HG03460 (cell line): ENCODE results near the gene SLC9A3.

Experiments
- ATAC-seq: cut with Tn5 transposase; IDR thresholded peaks from one replicate; pipeline ENCODE4 v1.9.1; 2021; ENCODE audit not compliant: unreplicated experiment

SLC9A3 gene

GRCh38 chr5:555058-555623, 30.9 kb upstream of the SLC9A3 start:
- no peak for ATAC-seq

GRCh38 chr5:554284-554988, 30.2 kb upstream of the SLC9A3 start:
- ATAC-seq = no peak

GRCh38 chr5:553874-554273, 29.6 kb upstream of the SLC9A3 start:
- ATAC-seq = no peak

GRCh38 chr5:551406-551805, 27.2 kb upstream of the SLC9A3 start:
- no peak for ATAC-seq

- no peak for ATAC-seq
Measured at GRCh38 chr5:549229-549628, 25.0 kb upstream of the SLC9A3 start.

- ATAC-seq = no peak
Measured at GRCh38 chr5:548256-548655, 24.0 kb upstream of the SLC9A3 start.

GRCh38 chr5:547086-547924, 23.1 kb upstream of the SLC9A3 start:
- no peak for ATAC-seq

GRCh38 chr5:546376-546908, 22.2 kb upstream of the SLC9A3 start:
- ATAC-seq = no peak

GRCh38 chr5:545641-546375, 21.6 kb upstream of the SLC9A3 start:
- no peak for ATAC-seq

- ATAC-seq = no peak
Measured at GRCh38 chr5:544675-545355, 20.6 kb upstream of the SLC9A3 start.

GRCh38 chr5:543755-544674, 19.8 kb upstream of the SLC9A3 start:
- ATAC-seq = peak; percentile 89

GRCh38 chr5:543351-543750, 19.1 kb upstream of the SLC9A3 start:
- no peak for ATAC-seq

GRCh38 chr5:542319-543311, 18.4 kb upstream of the SLC9A3 start:
- ATAC-seq = no peak

GRCh38 chr5:541539-542318, 17.5 kb upstream of the SLC9A3 start:
- no peak for ATAC-seq

GRCh38 chr5:540906-541538, 16.8 kb upstream of the SLC9A3 start:
- no peak for ATAC-seq

GRCh38 chr5:540071-540905, 16.0 kb upstream of the SLC9A3 start:
- ATAC-seq = no peak
